GM21723 (cell line): ENCODE results near the gene MICALL2.

Experiments
- ATAC-seq: cut with Tn5 transposase; IDR thresholded peaks from one replicate; pipeline ENCODE4 v1.9.1; 2021; ENCODE audit warnings: mild to moderate bottlenecking, moderate library complexity; ENCODE audit not compliant: unreplicated experiment

MICALL2 gene

DNA sequence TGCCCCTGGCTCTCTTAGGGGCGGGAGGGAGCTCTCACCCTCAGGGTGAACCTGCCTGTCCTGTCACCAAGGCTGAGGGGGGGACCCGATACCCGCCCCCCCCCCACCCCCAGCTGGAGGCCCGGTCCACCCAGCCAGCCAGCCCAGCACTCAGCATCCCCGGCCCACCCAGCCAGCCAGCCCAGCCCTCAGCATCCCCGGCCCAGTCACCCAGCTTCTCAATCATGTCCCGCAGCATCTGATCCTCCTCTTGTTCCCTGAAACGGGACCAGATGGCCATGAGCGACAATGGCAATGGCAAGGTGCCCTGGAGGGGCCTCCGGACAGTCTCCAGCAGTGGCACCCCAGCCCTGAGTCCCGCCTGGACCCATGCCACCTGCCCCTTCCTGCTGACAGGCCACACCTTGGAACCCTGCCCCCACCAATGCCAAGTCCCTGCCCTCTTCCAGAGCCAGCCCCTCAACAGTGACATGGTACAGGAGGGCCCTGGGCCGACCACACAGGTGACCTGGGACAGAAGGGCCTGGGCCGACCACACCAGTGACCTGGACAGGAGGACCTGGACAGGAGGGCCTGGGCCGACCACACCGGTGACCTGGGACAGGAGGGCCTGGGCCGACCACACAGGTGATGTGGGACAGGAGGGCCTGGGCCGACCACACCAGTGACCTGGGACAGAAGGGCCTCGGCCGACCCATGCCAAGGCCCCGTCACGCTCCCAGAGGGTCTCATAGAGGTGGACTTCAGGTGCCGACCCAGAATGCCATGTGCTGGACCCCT is 24.2 kb downstream of the MICALL2 start:
- ATAC-seq: no peak

GRCh38 chr7:1434165-1434718 is 25.0 kb downstream of the MICALL2 start:
- no peak for ATAC-seq

GRCh38 chr7:1433128-1433920 is 25.9 kb downstream of the MICALL2 start:
- no peak for ATAC-seq

- ATAC-seq: no peak
Observed at GRCh38 chr7:1432411-1433082, 26.7 kb downstream of the MICALL2 start.

- ATAC-seq: no peak
Observed at GRCh38 chr7:1431634-1432380, 27.5 kb downstream of the MICALL2 start.

DNA sequence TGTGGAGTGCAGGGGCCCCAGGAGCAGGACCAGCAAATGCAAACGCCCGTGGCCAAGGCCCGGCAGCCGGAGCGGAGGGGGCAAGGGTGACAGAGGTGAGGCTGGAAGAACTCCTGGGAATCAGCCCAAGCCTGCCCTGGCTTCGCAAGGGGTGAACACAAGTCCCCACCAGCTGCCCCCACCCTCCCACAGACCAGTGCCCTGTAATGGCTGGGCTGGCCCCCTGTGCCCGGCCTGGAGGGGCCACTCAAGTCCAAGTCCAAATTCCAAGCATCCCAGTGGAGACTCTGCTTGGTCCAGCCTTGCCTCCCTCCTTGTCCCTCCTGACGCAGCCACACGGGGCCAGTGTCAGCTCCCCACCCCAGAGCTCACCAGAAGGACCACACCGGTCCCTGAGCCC is 28.0 kb downstream of the MICALL2 start:
- no peak for ATAC-seq

DNA sequence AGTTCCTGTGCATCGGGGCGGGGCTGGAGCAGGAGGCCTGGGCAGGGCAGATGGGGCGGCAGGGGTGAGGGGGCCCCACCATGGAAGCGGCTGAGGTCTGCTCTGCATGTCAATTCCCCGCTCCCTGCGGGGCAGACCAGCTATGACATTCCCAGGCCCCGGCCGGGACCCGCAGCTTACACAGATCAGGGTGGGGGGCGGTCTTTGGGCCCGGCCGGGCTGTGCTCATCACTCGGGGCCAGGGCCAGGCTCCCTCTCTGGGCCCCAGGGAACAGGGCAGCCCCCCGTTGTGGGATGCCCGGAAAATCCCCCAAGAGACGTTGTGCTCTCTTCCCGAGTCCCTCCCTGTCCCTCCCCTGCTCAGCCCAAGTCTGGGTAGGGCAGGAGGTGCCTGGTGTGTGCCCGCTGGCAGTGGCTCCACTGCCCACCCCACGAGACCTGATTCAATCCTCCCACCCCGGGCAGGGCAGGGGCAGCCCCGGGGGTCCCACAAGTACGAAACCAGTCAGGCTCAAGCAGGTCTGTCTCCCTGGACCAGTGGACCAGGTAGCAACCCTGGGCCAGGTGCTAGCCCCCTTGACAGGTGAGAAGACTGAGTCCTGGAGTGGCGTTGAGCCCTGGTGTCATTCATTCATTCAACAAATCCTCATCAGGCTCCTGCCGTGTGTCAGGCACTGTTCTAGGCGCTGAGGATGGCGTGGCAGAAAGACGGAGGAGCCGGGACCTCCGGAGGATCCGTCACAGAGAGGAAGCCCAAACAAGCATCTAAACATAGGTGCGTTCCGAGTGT is 29.0 kb downstream of the MICALL2 start:
- ATAC-seq: no peak

GRCh38 chr7:1428941-1429501 is 30.2 kb downstream of the MICALL2 start:
- no peak for ATAC-seq

- ATAC-seq: no peak
Observed at GRCh38 chr7:1427064-1427657, 32.1 kb downstream of the MICALL2 start.

DNA sequence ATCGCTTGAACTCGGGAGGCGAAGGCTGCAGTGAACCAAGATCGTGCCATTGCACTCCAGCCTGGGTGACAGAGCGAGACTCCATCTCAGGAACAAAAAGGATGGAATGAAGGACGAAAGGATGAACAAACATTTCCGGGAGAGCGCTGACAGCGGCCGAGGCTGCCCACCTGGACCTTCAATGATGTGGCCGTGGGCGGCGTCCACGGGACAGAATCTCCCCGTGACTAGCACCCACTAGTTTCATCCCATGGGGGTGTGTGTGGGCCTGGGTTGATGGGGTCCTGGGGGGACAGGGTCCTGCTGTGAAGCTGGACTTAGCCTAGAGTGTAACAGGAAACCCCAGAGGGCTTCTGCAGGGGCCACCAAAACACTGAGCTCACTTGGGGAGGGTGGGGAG is 32.8 kb downstream of the MICALL2 start:
- ATAC-seq: no peak

DNA sequence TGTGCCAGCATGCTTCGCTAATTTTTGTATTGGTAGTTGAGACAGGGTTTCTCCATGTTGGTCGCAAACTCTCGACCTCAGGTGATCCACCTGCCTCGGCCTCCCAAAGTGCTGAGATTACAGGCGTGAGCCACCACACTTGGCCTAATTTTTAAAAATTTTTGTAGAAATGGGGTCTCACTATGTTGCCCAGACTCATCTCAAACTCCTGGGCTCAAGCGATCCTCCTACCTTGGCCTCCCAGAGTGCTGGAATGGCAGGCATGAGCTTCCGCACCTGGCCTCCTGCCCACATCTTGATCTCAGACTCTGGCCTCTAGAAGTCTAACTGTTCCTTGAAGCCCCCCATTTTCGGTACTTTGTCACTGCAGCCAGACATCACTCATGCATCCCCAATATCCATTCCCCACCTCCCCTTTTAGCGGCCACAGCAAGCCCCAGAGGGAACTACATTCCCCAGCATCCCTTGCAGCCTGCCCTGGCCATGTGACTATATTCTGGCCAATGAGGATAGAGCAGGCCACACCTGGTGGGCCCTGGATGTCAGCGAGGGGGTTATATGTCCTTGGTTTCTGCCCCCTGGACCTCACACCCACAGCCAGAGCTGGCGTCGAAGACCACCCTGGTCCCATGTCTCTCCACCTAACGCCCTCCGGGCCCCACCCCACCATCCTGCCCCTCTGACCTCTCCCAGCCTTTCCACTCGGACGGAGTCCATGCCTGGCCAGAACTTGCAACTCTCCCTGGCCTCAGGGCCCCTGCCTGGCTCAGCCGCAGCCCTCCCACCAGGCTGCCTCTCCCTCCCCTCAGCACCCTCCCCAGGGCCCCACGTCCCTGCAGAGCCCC is 33.8 kb downstream of the MICALL2 start:
- ATAC-seq: no peak

- ATAC-seq: no peak
Observed at GRCh38 chr7:1424041-1424440, 35.2 kb downstream of the MICALL2 start.

DNA sequence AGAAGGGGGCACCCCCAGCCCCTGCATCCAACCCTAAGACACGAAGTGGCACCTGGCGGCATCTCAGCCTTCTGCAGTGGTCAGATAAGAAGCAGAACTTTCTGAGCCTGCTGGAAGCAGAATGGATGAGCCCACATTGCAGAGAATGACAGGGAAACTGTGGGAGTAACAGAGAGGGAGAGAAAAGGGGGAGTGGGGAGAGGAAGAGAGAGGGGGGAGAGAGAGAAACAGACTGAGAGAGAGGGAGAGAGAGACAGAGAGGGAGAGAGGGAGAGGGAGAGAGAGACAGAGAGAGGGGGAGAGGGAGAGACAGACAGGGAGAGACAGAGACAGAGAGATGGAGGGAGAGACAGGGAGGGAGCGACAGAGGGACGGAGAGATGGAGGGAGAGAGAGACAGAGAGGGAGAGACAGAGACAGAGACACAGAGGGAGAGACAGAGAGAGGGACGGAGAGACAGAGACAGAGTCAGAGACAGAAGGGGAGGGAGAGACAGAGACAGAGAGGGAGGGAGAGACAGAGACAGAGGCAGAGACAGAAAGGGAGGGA is 35.9 kb downstream of the MICALL2 start:
- ATAC-seq: no peak

GRCh38 chr7:1422512-1423263 is 36.6 kb downstream of the MICALL2 start:
- ATAC-seq: no peak

- ATAC-seq: no peak
Observed at GRCh38 chr7:1421946-1422345, 37.3 kb downstream of the MICALL2 start.

DNA sequence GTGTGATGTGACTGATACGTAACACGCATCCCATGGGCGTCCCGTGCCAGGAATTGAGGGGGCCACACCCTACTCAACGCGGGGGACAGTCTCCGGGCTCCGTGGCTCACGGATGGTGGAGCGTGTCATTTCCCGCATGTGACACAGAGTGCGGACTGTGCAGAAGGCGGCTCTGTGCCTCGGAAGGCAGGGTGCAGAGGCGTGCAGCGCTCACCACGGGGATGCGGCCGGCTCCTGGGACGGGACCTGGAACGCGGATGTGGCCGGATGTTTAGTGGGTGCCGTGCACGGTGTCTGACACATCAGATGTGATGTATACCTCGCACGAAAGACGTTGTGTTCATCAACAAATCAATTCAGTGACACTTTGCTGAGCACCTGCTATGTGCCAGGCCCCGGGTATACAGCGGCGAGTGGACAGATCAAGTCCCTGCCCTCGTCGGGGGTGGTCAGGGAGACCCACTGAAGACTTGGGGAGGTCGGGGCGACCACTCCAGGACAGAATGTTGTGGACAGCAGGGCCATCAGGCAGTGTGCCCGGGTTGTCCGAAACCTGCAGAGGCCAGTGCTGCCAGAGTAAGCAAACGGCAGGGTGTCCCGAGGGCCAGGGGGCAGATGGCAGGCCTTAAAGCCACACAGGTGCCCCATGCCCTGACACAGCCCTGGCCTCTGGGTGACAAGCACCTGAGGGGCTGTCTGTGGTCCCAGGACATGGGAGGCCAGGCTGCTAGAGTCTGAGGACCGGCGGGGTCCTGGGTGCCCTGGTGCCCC is 38.1 kb downstream of the MICALL2 start:
- ATAC-seq: no peak

- ATAC-seq: no peak
Observed at GRCh38 chr7:1419688-1420087, 39.6 kb downstream of the MICALL2 start.
